HUDEP-2 (cell line): ENCODE data around the gene ANKRD33B.
"Not testable (repeated sequence)": the region's sequence is repeated elsewhere in the genome, so short reads cannot be mapped to it uniquely, and the experiment has no call there.

Experiments used
- DNase-seq, 76 experiments: peaks; one replicate each; lab custom pipeline; 2025; ENCODE audit not compliant: unreplicated experiment in 76 of 76; lab: John Stamatoyannopoulos, UW

The ANKRD33B gene

DNA sequence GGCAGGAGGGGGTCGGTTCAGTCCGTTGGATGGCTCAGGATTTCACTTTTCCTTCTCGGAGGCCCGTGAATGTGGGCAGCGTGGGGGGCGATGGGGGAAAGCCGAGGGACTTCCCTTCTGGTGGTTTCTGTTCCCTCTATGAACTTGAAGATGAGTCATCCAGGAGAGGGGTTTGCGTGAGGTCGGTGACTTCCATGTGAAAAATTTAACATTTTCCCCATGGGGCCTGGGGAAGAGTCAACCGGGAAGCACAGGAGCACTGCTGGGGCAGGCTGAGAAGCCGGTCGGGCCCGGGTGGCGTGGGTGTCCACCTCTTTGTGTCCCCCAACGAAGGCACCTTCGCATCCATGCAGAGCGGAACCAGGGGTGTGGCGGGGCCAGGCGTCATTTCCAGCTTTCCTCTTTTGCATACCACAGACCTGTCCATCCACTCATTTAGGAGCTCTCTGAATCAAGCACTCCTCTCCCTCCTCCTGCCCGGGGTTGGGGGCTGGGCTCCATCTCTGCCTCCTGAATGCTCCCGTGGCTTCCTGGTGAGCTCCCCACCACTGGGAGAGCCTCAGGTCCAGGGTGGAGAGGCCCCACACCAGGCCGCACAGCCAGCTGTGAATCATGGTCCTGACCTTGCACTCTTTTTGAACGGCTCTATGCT, 68.4 kb downstream of the ANKRD33B start:
- DNase-seq, result no peak

DNA sequence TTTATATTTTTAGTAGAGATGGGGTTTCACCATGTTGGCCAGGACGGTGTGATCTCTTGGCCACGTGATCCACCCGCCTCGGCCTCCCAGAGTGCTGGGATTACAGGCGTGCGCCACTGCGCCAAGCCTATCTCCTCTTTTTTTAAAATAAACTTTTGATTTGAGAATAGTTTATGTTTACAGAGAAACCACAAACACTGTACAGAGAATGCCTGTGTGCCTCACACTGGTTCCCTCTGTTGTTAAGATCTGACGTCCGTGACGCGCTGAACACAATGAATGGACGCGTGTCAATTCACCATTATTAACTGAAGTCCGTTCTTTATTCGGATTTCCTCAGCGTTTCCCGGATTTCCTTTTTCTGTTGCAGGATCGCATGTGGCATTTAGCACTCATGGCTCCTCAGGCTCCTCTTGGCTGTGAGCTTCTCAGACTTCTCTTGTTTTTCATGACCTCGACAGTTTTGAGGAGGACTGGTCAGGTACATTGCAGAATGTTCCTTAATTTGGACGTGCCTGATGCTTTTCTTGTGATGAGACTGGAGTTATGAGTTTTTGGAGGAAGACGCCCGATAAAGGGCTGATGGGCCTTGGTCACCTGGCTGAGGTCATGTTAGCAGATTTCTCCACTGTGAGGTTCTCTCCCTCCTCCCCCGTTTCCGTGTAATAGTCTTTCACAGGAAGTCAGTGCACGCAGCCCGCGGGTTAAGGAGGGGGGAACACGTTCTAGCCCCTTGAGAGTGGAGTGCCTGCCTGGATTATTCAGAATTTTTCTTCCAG, 69.6 kb downstream of the ANKRD33B start:
- no peak for DNase-seq

DNA sequence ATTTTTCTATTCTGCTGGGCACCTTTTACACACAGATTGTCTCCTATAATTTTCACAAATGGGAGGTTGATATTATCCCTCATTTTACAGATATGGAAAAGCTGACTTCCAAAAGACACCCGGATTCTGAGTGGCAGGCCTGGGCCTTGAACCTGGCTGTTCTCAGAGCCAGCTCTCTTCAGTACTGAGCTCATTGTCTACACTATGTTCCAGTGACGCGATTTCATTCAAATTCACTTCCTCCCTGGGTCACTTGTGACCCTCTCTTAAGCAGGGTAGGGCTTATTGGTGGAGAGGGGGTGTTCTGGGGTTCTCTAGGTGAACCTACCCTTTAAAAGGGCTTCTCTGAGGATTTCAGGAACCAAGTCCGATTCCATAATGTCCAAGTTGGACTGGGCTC, 70.2 kb downstream of the ANKRD33B start:
- DNase-seq, result no peak

DNA sequence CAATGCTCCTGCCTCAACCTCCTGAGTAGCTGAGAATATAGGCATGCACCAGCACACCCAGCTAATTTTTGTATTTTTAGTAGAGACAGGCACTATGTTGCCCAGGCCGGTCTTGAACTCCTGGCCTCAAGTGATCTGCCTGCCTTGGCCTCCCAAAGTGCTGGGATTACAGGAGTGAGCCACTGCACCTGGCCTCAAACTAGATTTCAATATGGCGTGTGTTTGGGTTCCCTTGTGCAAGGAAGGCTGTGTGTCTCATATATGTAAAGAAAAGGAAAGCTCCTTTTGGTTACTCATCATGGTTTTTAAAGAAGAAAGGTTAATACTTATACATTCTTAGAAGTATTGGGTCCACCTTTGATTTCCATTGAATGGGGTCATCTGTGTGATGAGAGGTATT, 70.7 kb downstream of the ANKRD33B start:
- no peak for DNase-seq

DNA sequence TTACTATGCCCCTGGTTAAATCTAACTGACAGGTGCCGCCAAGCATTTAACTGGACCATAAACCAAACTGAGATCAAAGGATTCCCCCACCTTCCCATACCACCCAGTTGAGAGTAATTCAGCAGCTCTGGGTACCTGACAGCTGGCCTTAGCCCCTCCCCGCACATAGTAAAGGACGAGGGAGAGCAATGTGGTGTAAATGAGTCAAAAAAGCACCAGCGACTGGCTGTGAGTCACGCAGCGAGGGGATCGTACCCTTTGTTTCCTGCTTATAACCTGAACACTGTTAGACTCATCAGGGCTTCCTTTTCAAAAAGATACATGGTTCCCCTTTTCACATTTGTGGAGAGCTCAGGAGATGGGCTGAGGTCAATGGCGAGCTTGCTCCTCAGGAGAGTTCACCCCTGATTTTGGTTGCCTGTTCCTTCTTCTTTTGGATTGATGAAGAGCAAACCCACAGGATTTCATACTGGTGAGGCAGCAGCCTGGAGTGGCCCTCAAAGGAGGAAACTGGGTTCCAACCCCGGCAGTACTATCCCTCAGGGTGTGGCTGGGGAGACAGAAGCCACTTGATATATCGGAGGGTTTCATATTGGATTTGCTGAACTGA, 71.5 kb downstream of the ANKRD33B start:
- no peak for DNase-seq

DNA sequence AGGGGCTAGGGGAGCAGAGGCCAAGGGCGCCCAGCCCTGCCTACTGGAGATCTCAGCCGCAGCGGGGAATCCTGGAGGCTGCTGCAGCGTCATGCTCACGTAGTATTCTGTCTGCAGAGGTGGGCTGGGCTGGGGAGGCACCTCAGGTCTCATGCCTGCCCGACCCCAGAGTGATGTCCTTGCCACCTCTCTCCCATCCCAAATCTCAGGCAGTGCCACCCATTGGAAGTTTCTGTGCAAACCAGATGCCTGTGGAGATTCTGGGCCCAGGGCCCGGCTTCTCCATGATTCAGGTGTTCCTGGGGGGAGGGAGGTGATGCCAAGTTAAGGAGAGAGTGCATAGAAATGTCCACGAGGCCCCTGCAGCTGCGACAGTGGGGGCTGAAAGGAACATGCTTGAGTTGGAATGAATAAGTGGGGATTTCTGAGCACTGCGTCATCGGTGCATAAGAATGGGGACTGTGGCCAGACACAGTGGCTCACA, 72.0 kb downstream of the ANKRD33B start:
- no peak for DNase-seq

DNA sequence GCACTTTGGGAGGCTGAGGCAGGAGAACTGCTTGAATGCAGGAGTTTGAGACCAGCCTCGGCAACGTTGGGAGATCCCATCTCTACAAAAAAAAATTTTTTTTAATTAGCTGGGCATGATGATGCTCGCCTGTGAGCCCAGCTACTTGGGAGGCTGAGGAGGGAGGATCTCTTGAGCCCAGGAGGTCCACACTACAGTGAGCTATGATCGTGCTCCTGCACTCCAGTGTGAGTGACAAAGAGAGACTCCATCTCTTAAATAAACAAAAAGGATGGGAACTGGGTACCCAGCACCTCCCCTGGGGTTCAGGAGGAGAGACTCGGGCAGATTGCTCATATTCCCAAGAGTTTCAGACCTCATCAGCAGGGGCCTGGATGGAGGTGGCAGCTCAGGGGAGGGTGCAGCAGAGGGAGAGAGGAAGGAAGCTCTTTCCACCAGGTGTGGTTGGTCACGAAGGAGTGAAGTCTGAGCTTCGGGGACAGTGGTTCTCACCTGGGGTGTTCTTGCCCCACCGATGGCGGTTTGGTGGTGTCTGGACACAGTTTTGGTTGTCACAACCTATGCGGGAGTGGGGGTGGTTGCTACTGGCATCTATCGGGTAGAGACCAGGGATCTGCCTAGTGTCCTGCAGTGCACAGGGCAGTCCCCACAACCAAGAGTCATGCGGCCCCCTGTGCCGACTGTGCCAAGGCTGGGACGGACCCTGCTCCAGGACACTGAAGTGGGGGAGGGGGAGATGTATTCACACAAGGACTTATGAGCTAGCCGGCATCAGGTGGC, 72.7 kb downstream of the ANKRD33B start:
- no peak for DNase-seq

DNA sequence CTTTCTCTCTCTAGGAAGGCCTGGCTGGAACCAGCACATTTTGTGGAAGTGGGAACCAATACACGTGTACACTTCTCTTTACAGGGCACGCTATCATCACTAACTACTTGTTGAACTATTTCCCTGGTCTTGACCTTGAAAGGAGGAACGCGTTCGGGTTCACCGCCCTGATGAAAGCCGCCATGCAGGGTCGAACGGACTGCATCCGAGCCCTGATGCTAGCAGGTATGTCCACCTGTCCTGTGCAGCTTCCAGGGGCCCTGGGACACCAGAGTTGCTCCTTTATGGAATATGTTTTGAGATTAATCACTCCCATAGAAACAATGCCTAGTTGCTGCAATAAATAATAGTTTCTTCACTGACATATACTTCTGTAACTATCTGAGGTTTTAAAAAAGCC, 74.1 kb downstream of the ANKRD33B start:
- no peak for DNase-seq

DNA sequence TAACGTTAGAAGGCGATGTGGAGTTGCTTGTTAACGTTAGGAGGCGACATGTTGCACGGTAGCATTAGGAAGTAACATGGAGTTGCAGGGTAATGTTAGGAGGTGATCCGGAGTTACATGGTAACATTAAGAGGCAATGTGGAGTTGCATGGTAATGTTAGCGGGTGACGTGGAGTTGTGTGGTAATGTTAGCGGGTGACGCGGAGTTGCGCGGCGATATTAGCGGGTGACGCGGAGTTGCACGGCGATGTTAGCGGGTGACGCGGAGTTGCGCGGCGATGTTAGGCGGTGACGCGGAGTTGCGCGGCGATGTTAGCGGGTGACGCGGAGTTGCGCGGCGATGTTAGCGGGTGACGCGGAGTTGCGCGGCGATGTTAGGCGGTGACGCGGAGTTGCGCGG, 74.9 kb downstream of the ANKRD33B start:
- DNase-seq, result not testable (repeated sequence)

DNA sequence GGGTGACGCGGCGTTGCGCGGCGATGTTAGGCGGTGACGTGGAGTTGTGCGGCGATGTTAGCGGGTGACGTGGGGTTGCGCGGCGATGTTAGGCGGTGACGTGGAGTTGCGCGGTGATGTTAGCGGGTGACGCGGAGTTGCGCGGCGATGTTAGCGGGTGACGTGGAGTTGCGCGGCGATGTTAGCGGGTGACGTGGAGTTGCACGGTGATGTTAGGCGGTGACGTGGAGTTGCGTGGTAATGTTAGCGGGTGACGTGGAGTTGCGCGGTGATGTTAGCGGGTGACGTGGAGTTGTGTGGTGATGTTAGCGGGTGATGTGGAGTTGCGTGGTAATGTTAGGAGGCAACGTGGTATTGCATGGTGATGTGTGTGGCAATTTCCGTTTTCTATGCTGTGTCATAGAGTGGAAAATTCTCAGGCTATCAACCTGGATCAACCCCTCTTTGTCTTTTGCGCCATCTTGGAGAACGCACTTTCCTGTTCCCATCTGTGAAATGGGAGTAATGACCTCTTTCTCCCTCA, 76.0 kb downstream of the ANKRD33B start:
- DNase-seq, result no peak

DNA sequence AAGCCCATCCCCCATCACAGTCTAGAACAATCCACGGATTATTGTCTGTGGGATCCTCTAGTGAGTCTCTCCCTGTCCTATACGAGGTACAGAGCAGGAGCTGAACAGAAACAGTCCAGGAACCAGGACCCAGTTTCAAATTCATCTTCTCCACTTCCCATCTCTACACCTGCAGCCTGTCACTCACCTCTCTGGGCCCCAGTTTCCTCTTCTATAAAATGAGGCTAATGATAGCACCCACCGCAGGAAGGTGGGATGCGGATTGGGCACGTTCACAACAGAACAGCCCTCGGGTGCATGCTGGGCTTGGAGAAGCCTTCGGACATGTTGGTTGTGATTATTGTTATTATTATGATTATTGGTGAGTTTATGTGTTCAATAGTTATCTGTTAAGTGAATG, 78.5 kb downstream of the ANKRD33B start:
- no peak for DNase-seq

DNA sequence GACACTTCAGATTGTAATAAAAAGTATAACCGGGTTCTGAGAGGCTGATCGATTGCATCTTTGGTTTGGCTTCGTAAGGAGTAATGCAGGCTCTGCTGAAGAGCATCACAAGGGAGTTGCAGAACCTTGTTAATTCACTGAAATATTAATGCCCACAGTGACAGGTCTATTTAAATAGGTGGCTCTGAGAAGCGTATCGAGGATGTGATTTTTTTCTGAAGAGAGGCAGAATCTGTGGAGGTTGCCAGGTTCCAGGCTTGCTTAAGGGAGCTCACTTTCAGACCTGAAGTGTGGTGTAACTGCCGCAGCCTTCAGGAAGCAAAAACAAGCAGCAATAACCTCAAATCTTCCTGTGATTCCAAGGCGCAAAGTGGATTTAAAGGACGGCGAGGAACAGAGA, 80.3 kb downstream of the ANKRD33B start:
- no peak for DNase-seq

DNA sequence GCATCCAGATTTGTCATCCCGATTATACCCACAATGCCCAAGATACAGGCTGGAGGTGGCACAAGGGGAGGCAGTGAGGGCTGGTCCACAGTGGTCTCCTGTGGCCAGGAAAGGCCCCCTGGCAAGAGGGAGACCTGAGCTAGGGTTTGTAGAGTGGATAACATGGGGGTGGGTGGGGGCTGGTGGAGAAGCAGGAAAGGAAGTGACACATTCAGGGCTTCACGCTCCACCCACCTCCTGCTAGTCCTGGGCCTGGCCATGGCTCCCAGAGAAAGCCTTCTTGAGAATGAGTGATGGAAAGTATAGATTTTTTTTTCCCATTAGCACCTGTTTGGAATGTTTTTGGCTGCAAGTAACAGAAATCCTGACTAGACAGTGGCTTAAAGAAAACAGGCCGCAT, 81.3 kb downstream of the ANKRD33B start:
- DNase-seq, result no peak

DNA sequence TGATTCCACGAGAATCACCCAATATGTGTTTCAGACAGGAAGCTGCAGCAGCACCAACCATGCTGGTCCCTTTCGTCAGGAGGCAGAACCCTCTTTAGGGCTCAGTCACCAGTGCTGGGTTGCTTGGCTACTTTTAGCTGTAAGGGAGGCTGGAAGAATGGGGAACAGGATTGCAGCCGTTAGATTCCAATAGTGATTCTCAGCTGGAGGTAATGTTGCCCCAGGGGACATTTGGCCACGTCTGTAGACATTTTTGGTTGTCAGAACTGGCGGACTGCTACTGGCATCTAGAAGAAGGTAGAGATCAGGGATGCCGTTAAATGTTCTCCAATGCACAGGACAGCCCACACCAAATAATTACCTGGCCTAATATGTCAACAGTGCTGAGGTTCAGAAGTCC, 81.8 kb downstream of the ANKRD33B start:
- DNase-seq, result no peak

DNA sequence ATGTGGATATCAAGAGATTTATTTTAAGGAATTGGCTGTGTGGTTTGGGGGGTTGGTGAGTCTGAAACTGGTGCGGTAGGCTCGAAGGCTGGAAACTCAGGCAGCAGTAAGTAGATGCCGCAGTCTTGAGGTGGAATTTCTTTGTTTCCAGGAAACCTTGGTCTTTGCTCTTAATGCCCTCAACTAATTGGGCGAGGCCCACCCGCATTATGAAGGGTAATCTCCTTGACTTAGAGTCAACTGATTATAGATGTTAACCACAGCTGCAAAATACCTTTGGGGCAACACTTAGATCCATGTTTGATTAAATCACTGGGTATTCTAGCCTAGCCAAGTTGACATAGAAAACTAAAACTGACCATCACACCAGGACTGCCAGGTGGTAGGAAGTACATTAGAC, 83.8 kb downstream of the ANKRD33B start:
- no peak for DNase-seq

DNA sequence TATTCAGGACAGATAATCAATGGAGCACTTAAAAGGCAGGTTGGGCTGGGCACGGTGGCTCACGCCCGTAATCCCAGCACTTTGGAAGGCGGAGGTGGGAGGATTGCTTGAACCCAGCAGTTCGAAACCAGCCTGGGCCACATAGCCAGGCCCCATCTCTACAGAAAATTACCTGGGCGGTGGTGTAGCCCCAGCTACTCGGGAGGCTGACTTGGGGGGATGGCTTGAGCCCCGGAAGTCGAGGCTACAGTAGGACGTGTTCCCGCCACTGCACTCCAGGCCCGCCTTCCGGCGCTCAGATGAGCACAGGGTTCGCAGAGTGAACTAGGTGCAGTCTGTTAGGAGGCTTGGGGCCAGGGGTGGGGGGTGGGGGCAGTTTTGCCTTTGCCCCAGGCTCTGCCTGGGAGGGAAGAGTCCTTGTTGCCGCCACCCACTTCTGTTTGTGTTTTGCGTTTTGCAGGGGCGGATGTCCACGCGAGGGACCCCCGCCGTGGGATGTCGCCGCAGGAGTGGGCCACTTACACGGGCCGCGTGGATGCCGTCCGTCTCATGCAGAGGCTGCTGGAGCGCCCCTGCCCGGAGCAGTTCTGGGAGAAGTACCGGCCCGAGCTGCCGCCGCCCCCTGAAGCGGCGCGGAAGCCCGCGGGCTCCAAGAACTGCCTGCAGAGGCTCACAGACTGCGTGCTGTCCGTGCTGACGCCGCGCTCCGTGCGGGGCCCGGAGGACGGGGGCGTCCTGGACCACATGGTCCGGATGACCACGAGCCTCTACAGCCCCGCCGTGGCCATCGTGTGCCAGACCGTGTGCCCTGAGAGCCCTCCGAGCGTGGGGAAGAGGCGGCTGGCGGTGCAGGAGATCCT, 85.2 kb downstream of the ANKRD33B start:
- DNase-seq, result no peak

DNA sequence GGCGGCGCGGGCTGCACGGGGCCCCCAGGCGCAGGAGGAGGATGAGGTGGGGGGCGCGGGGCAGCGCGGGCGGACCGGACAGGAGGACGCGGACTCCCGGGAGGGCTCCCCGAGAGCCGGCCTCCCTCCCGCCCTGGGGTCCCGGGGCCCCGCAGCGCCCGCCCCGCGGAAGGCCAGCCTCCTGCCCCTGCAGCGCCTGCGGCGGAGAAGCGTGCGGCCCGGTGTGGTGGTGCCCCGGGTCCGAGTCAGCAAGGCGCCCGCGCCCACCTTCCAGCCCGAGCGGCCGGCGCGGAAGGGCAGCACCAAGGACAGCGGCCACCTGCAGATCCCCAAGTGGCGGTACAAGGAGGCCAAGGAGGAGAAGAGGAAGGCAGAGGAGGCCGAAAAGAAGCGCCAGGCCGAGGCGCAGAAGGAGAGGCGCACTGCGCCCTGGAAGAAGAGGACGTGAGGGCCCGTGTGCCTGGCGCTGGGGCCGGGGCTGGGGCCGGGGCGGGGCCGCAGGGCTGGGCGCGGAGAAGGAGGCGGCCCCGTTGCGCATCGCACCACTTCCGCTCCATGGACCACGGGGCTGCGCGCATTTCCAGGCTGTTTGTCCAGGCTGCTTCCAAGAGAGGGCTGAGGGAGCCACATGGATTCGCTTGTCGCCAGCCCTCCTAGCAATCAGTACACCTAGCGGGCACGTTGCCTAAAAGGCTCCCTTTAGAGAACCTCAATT, 86.0 kb downstream of the ANKRD33B start:
- DNase-seq, result no peak

DNA sequence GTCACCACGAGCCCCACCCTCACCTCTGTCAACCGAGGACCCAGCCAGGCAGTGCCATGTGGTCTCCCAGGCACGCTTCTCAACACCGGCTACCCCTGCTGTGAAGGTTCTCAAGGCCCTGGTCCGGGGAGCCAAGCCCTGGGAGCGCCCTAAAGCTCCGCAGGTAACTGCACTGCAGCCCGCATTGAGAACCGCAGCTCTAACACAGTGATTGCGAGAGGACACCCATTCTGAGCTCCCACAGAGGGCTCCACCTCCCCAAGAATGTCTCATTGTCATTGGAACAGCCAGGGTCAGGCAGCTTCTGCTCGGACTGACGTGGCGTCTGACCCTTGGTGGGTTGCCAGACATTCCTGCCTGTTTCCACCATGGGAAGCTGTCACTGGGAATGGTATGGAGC, 88.3 kb downstream of the ANKRD33B start:
- DNase-seq, result no peak

DNA sequence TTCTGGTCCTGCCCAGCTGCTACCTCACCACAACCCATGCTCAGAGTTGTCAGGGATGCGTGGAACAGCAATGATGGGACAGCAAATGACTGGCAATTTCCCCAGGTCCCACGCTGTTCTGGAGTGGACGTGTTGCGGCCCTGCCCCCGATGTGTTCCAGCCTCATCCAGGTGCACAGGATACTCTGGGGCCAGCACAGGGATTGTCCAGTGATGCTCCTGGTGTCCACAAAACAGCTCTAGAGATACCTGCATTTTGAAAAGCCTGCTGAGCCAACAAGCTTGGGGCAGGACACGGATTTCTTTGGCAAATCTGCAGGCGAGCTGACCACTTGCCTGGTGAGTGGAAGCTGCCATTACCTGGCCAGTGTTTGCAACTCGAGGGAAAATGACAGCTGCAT, 88.7 kb downstream of the ANKRD33B start:
- no peak for DNase-seq
